HG03196 (cell line): ENCODE results near the gene ERC1.
"Not testable (repeated sequence)": the region's sequence is repeated elsewhere in the genome, so short reads cannot be mapped to it uniquely, and the experiment has no call there.

Experiments used
- ATAC-seq: cut with Tn5 transposase; IDR thresholded peaks from one replicate; pipeline ENCODE4 v1.9.1; 2021; ENCODE audit not compliant: unreplicated experiment

The ERC1 gene

GRCh38 chr12:1213618-1214205 is 222.7 kb downstream of the ERC1 start:
- ATAC-seq: no peak

- ATAC-seq: no peak
Observed at GRCh38 chr12:1216560-1216959, 225.5 kb downstream of the ERC1 start.

GRCh38 chr12:1217191-1217949 is 226.3 kb downstream of the ERC1 start:
- ATAC-seq: no peak

GRCh38 chr12:1218369-1218768 is 227.3 kb downstream of the ERC1 start:
- ATAC-seq: no peak

GRCh38 chr12:1220127-1221092 is 229.4 kb downstream of the ERC1 start:
- ATAC-seq: no peak

- ATAC-seq: no peak
Observed at GRCh38 chr12:1222858-1223639, 232.0 kb downstream of the ERC1 start.

- no peak for ATAC-seq
Observed at GRCh38 chr12:1226951-1227350, 235.9 kb downstream of the ERC1 start.

GRCh38 chr12:1234073-1234472 is 243.1 kb downstream of the ERC1 start:
- ATAC-seq: no peak

- ATAC-seq: no peak
Observed at GRCh38 chr12:1246637-1247036, 255.6 kb downstream of the ERC1 start.

- no peak for ATAC-seq
Observed at GRCh38 chr12:1250641-1251040, 259.6 kb downstream of the ERC1 start.

GRCh38 chr12:1252758-1253157 is 261.7 kb downstream of the ERC1 start:
- ATAC-seq: no peak

- not testable (repeated sequence) for ATAC-seq
Observed at GRCh38 chr12:1255125-1255524, 264.1 kb downstream of the ERC1 start.

- ATAC-seq: not testable (repeated sequence)
Observed at GRCh38 chr12:1255854-1256253, 264.8 kb downstream of the ERC1 start.

- no peak for ATAC-seq
Observed at GRCh38 chr12:1256285-1256684, 265.3 kb downstream of the ERC1 start.

GRCh38 chr12:1256991-1257390 is 266.0 kb downstream of the ERC1 start:
- ATAC-seq: no peak

GRCh38 chr12:1262011-1262410 is 271.0 kb downstream of the ERC1 start:
- ATAC-seq: no peak

GRCh38 chr12:1267243-1267642 is 276.2 kb downstream of the ERC1 start:
- no peak for ATAC-seq

GRCh38 chr12:1272142-1272541 is 281.1 kb downstream of the ERC1 start:
- no peak for ATAC-seq

GRCh38 chr12:1273051-1273450 is 282.0 kb downstream of the ERC1 start:
- ATAC-seq: no peak

GRCh38 chr12:1277905-1278304 is 286.9 kb downstream of the ERC1 start:
- ATAC-seq: no peak

GRCh38 chr12:1279050-1279449 is 288.0 kb downstream of the ERC1 start:
- ATAC-seq: no peak
